Smooth muscle cell (in vitro differentiated cells): ENCODE results near the gene CMIP. TPM values are rescaled to one million over a fixed set of nuclear protein-coding genes. Genes with fewer than 3 reads are reported as not detected.
A peak's percentile ranks its signal among the peaks of the same experiment; 100 is the strongest.

Source experiments
- DNase-seq: peaks from one replicate; lab custom pipeline; 2025; ENCODE audit not compliant: unreplicated experiment; lab: John Stamatoyannopoulos, UW
- H2AFZ ChIP-seq: fragments of 200-600 bp; sonication (generic); 2 replicates; pipeline ENCODE4 v1.6.0; 2016; ENCODE audit warnings: antibody characterized with exemption, low read depth, mild to moderate bottlenecking
- H3F3A ChIP-seq: fragments of 200-600 bp; sonication (generic); 2 replicates; pipeline ENCODE4 v1.6.0; 2017; ENCODE audit warnings: antibody characterized with exemption, low read depth
- H3K27ac ChIP-seq: fragments of 200-600 bp; sonication (generic); 2 replicates; pipeline ENCODE4 v1.5.1; 2016; ENCODE audit warnings: low read depth, mild to moderate bottlenecking
- H3K27me3 ChIP-seq: fragments of 200-600 bp; sonication (generic); 2 replicates; pipeline ENCODE4 v1.6.1; 2016; ENCODE audit warnings: low read depth, mild to moderate bottlenecking
- H3K36me3 ChIP-seq: fragments of 200-600 bp; sonication (generic); 2 replicates; pipeline ENCODE4 v1.5.1; 2016; ENCODE audit warnings: low read depth
- H3K4me1 ChIP-seq: fragments of 200-600 bp; sonication (generic); 2 replicates; pipeline ENCODE4 v1.5.1; 2016; ENCODE audit warnings: low read depth
- H3K4me2 ChIP-seq: fragments of 200-600 bp; sonication (generic); 2 replicates; pipeline ENCODE4 v1.6.0; 2016; ENCODE audit warnings: mild to moderate bottlenecking
- H3K4me3 ChIP-seq: fragments of 200-600 bp; sonication (generic); 2 replicates; pipeline ENCODE4 v1.5.1; 2016; ENCODE audit warnings: mild to moderate bottlenecking
- H3K79me2 ChIP-seq: fragments of 200-600 bp; sonication (generic); 2 replicates; pipeline ENCODE4 v1.6.0; 2016; ENCODE audit warnings: low read depth, mild to moderate bottlenecking
- H3K9ac ChIP-seq: fragments of 200-600 bp; sonication (generic); 2 replicates; pipeline ENCODE4 v1.6.0; 2016; ENCODE audit warnings: low read depth
- H3K9me3 ChIP-seq: fragments of 200-600 bp; sonication (generic); replicated peaks from 2 replicates; pipeline ENCODE4 v1.5.1; 2016; ENCODE audit warnings: low read depth
- H4K20me1 ChIP-seq: fragments of 200-600 bp; sonication (generic); 2 replicates; pipeline ENCODE4 v1.6.0; 2016; ENCODE audit warnings: low read depth
- WGBS: methylation state at CpG from one replicate; pipeline ENCODE4 v1.1.7; 2016; ENCODE audit warnings: low lambda C conversion rate; 5-methylcytosine and 5-hydroxymethylcytosine counted together
- polyA plus RNA-seq: library from polyadenylated mRNA; unstranded; fragments of >200 nt; fragmentation: Nextera tagmentation; extraction: Ambion mirVana; gene quantifications from 2 replicates; pipeline ENCODE4 v1.2.1, GENCODE V29; 2016
- total RNA-seq: library from RNA; depleted of rRNA; stranded (reverse); fragments of >200 nt; gene quantifications from 2 replicates; pipeline ENCODE4 v1.2.3, GENCODE V29; 2014
- TF ChIP-seq, protein P1 (sequence below): fragments of 200-600 bp; sonication (generic); IDR thresholded peaks from 2 replicates; pipeline ENCODE4 v1.5.1; 2017; ENCODE audit warnings: borderline replicate concordance, mild to moderate bottlenecking, antibody characterized with exemption; ENCODE audit not compliant: insufficient read depth, poor library complexity, severe bottlenecking

The CMIP gene
- total and polyA plus RNA-seq, 2 experiments from 2014 or later, result 2.5 to 44.5 TPM

DNA sequence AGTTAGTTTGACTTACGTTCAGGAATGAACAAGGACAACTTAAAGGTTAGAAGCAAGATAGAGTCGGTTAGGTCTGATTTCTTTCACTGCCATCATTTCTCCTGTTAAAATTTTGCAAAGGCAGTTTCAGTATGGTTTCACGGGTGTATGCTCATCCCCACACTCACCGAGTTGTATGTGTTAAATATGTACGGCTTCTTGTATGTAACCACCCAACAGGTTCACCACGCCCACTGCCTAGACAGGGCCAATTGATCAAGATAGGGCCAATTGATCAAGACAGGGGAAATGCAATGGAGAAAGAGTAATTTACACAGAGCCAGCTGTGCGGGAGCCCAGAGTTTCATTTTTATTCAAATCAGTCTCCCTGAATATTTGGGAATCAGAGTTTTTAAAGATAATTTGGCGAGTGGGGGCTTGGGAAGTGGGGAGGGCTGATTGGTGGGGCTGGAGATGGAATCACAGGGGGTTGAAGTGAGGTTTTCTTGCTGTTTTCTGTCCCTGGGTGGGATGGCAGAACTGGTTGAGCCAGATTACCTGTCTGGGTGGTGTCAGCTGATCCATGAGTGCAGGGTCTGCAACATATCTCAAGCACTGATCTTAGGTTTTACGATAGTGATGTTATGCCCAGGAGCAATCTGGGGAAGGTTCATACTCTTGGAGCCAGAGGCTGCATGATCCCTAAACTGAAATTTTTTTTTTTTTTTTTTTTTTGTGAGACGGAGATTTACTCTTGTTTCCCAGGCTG, 272.0 kb downstream of the CMIP start:
- H3K4me1 ChIP-seq, result peaks cover 9% of the 10 kb centered on the region
- no peak overlapping the region for H2AFZ ChIP-seq
- no peak overlapping the region for H3K4me3 ChIP-seq
- H3K79me2 ChIP-seq, result no peaks in the 10 kb centered on the region
- H3K27me3 ChIP-seq, result no peaks in the 10 kb centered on the region
- no peaks in the 10 kb centered on the region for H4K20me1 ChIP-seq
- TF ChIP-seq, protein P1, sequence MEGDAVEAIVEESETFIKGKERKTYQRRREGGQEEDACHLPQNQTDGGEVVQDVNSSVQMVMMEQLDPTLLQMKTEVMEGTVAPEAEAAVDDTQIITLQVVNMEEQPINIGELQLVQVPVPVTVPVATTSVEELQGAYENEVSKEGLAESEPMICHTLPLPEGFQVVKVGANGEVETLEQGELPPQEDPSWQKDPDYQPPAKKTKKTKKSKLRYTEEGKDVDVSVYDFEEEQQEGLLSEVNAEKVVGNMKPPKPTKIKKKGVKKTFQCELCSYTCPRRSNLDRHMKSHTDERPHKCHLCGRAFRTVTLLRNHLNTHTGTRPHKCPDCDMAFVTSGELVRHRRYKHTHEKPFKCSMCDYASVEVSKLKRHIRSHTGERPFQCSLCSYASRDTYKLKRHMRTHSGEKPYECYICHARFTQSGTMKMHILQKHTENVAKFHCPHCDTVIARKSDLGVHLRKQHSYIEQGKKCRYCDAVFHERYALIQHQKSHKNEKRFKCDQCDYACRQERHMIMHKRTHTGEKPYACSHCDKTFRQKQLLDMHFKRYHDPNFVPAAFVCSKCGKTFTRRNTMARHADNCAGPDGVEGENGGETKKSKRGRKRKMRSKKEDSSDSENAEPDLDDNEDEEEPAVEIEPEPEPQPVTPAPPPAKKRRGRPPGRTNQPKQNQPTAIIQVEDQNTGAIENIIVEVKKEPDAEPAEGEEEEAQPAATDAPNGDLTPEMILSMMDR, result no peak
- H3K9ac ChIP-seq, result no peak overlapping the region
- 54% methylated on average over 10 of the region's 10 CpGs for WGBS
- DNase-seq, result no peak
- peaks cover 12% of the 10 kb centered on the region for H3F3A ChIP-seq
- H3K4me2 ChIP-seq, result no peak overlapping the region
- peak overlapping the region; percentile 42 for H3K27ac ChIP-seq
- H3K36me3 ChIP-seq, result no peaks in the 10 kb centered on the region
- no peaks in the 10 kb centered on the region for H3K9me3 ChIP-seq

DNA sequence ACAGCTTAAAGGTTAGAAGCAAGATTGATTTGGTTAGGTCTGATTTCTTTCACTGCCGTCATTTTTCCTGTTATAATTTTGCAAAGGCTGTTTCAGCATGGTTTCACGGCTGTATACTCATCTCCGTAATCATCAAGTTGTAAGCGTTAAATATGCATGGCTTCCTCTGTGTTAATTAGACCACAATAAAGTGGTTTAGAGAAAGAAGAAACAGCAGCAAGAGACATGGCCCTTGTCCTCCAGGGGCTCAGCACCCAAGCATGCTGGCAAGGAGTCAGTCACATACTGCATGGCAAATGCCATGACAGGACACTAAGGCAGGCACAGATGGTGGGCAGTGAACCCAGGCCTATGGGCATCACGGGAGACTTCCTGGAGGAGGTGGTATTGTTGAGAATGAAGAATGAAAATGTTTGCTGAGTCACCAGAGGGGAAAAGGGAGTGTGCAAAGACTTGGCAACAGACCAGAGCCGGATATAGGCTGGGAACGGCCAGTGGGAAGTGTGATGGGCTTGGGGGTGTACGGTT, 273.1 kb downstream of the CMIP start:
- WGBS, result 79% methylated on average over 8 of the region's 8 CpGs
- H3K9ac ChIP-seq, result no peak overlapping the region
- no peak overlapping the region for H3K27ac ChIP-seq
- peaks cover 5% of the 10 kb centered on the region for H3K4me1 ChIP-seq
- H3F3A ChIP-seq, result peaks cover 7% of the 10 kb centered on the region
- no peak overlapping the region for H2AFZ ChIP-seq
- H3K27me3 ChIP-seq, result no peaks in the 10 kb centered on the region
- no peaks in the 10 kb centered on the region for H3K79me2 ChIP-seq
- DNase-seq, result no peak
- H3K9me3 ChIP-seq, result no peaks in the 10 kb centered on the region
- no peaks in the 10 kb centered on the region for H3K36me3 ChIP-seq
- no peaks in the 10 kb centered on the region for H4K20me1 ChIP-seq
- no peak overlapping the region for H3K4me3 ChIP-seq
- TF ChIP-seq, protein P1, result no peak
- H3K4me2 ChIP-seq, result no peak overlapping the region

DNA sequence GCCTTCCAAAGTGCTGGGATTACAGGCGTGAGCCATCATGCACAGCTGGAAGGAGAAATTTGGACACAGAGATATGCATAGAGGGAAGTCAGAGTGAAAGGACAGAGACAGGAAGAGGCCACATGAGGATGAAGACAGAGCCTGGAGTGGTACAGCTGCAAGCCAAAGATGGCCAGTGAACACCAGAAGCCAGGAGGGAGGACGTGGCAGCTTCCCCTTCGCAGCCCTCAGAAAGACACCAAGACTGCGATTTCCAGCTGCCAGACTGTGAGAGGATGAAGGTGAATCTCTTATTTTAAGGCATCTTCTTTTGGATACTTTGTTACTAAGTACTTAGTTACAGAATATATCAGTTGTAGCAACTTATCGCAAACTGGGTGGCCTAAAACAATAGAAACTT, 274.0 kb downstream of the CMIP start:
- no peak for DNase-seq
- Histone ChIP-seq H3K79me2 (no peaks in the 10 kb centered on the region), H3K4me3 (no peak overlapping the region), H3K4me1 (peaks cover 5% of the 10 kb centered on the region), H3K9me3 (no peaks in the 10 kb centered on the region), H4K20me1 (no peaks in the 10 kb centered on the region), H3K4me2 (no peak overlapping the region), H3K27ac (peak overlapping the region; percentile 2), H3F3A (peaks cover 7% of the 10 kb centered on the region), H3K36me3 (no peaks in the 10 kb centered on the region), H3K27me3 (no peaks in the 10 kb centered on the region), H3K9ac (no peak overlapping the region), H2AFZ (no peak overlapping the region)
- TF ChIP-seq, protein P1, result no peak
- WGBS, result 96% methylated on average over 5 of the region's 5 CpGs
